HepG2 (cell line): ENCODE measurements around the gene SOWAHB. TPM values are rescaled to one million over a fixed set of nuclear protein-coding genes. Genes with fewer than 3 reads are reported as not detected.

Experiments used
- DNMT3B ChIP-seq: conservative IDR thresholded peaks from 2 replicates; pipeline ENCODE4 v1.6.1; 2016; ENCODE audit warnings: missing biosample characterization, control low read depth
- FOXA3 ChIP-seq: IDR thresholded peaks from 2 replicates; pipeline ENCODE4 v1.6.1; 2016; ENCODE audit warnings: missing genetic modification reagents, missing compliant biosample characterization
- FOXP4 ChIP-seq: sonication (generic); formaldehyde crosslinking; IDR thresholded peaks from 2 replicates; pipeline ENCODE4 v1.4.0; 2020; ENCODE audit warnings: missing genetic modification reagents
- HDAC6 ChIP-seq: fragments of 200-600 bp; sonication (generic); IDR thresholded peaks from 2 replicates; pipeline ENCODE4 v1.7.0; 2017; ENCODE audit warnings: mild to moderate bottlenecking, antibody characterized with exemption, low read length, low read depth
- HNRNPUL1 ChIP-seq: fragments of 200-400 bp; formaldehyde crosslinking; IDR thresholded peaks from 2 replicates; pipeline ENCODE4 v1.6.1; 2017; ENCODE audit warnings: low read depth, mild to moderate bottlenecking, low read length, moderate library complexity
- IKZF1 ChIP-seq: fragments of 450-650 bp; IDR thresholded peaks from 2 replicates; pipeline ENCODE4 v1.7.1; 2016
- MBD4 ChIP-seq: IDR thresholded peaks from 2 replicates; pipeline ENCODE4 v1.6.1; 2012; ENCODE audit warnings: low read length, inconsistent platforms, borderline replicate concordance
- MBNL3 ChIP-seq: fragments of 250-450 bp; sonication (Bioruptor Pico); conservative IDR thresholded peaks from 2 replicates; pipeline ENCODE4 v1.8.0; 2022; ENCODE audit warnings: mild to moderate bottlenecking, inconsistent platforms
- MED13 ChIP-seq: sonication (generic); formaldehyde crosslinking; IDR thresholded peaks from 2 replicates; pipeline ENCODE4 v1.5.0; 2020; ENCODE audit warnings: missing genetic modification reagents
- MIXL1 ChIP-seq: IDR thresholded peaks from 2 replicates; pipeline ENCODE4 v1.6.1; 2016
- NFE2 ChIP-seq: sonication (generic); formaldehyde crosslinking; IDR thresholded peaks from 2 replicates; pipeline ENCODE4 v1.4.0; 2020; ENCODE audit warnings: missing genetic modification reagents
- PHB2 ChIP-seq: fragments of 450-650 bp; IDR thresholded peaks from 2 replicates; pipeline ENCODE4 v1.6.1; 2018; ENCODE audit not compliant: partially characterized antibody
- SP140L ChIP-seq: sonication (generic); formaldehyde crosslinking; IDR thresholded peaks from 2 replicates; pipeline ENCODE4 v1.4.0; 2020; ENCODE audit warnings: missing genetic modification reagents, borderline replicate concordance
- ZBED4 ChIP-seq: sonication (generic); formaldehyde crosslinking; IDR thresholded peaks from 2 replicates; pipeline ENCODE4 v1.4.0; 2020; ENCODE audit warnings: missing genetic modification reagents, borderline replicate concordance
- ZNF646 ChIP-seq: sonication (generic); formaldehyde crosslinking; IDR thresholded peaks from 2 replicates; pipeline ENCODE4 v1.9.0; 2021; ENCODE audit warnings: mild to moderate bottlenecking, missing genetic modification reagents
- ZNF704 ChIP-seq: sonication (generic); formaldehyde crosslinking; IDR thresholded peaks from 2 replicates; pipeline ENCODE4 v1.8.1; 2023; ENCODE audit warnings: mild to moderate bottlenecking, inconsistent platforms, moderate library complexity, missing genetic modification reagents, borderline replicate concordance
- ZNF775 ChIP-seq: sonication (generic); formaldehyde crosslinking; IDR thresholded peaks from 2 replicates; pipeline ENCODE4 v1.4.0; 2020; ENCODE audit warnings: missing genetic modification reagents, mild to moderate bottlenecking, moderate library complexity, borderline replicate concordance
- polyA plus RNA-seq, 8 experiments: library from polyadenylated mRNA; depleted of rRNA in 3 of 8; stranded (reverse) in 7 of 8; unstranded in 1 of 8; fragments of >200 nt; fragmentation: Illumina TruSeq in 4 of 8; extraction: Trizol in 4 of 8; gene quantifications; 2 replicates each; pipeline versions ENCODE4 v1.2.1 to v1.2.3, GENCODE V29; 2011 to 2016; ENCODE audit warnings: low read depth in 4 of 8, missing spikeins in 1 of 8, mixed read lengths in 1 of 8; ENCODE audit not compliant: insufficient read depth in 1 of 8
- total RNA-seq, 5 experiments: library from RNA; depleted of rRNA; stranded (reverse); fragments of >200 nt; fragmentation: Illumina TruSeq; extraction: Trizol; gene quantifications; 2 replicates each; pipeline ENCODE4 v1.2.3, GENCODE V29; 2016; ENCODE audit warnings: low read depth in 1 of 5

Gene SOWAHB
- total and polyA plus RNA-seq, 2 of the 13 experiments (the other 11 are each of a cell fraction or from before 2014, with no cell fraction given): 0.12 to 0.51 TPM

DNA sequence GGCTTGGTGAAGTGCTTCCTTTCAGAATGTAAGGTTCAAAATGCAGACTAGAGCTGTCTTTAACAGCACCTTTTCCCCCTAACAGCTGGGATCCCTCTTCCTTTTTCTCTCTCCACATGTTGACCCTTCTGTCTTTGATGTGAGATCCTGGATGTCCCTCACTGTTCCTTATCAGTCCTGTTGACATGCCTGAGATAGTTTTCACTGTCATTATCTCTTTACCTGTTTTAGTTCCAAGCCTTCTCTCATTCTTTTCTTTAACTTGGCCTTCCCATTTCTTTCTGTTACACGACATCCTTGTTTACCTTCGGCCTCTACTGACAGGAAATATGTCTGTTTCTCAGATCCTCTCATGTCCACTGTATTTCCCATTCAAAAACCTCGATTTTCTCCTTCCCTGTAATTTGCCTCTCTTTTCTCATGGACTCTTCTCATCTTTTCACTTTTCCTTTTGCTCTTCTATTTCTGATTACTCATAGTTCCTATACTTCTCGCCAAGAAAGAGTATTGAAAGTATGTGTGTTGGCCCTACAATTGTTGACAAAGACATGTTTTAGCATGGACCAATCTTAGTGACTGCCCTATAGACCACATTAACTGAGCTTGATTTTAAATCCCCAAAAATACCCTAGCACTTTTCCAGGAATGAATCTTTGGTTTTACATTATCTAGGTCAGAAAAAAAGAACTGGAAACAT, 1.2 kb upstream of the SOWAHB start (continued):
- TF ChIP-seq FOXP4 (peak; percentile 52; the same call in 1 of the 2 replicates), DNMT3B (CRISPR knock-in tag) (no peak), HDAC6 (no peak), ZNF646 (CRISPR knock-in tag) (no peak), MED13 (no peak), FOXA3 (CRISPR knock-in tag) (peak; percentile 79), ZNF775 (CRISPR knock-in tag) (no peak), MBD4 (no peak), SP140L (no peak), MBNL3 (CRISPR knock-in tag) (no peak), ZBED4 (CRISPR knock-in tag) (no peak), ZNF704 (CRISPR knock-in tag) (no peak), PHB2 (no peak), MIXL1 (CRISPR knock-in tag) (no peak), NFE2 (CRISPR knock-in tag) (no peak), IKZF1 (no peak), HNRNPUL1 (no peak)
